Pulmonary artery endothelial cell (primary cell): ENCODE data around the gene BSND. TPM values are rescaled to one million over a fixed set of nuclear protein-coding genes. Genes with fewer than 3 reads are reported as not detected.

Experiments
- DNase-seq: peaks from one replicate; pipeline ENCODE4 v3.0.0-alpha.2; 2011; ENCODE audit warnings: low read depth, low spot score
- total RNA-seq: library from RNA; depleted of rRNA; stranded (reverse); fragments of >200 nt; gene quantifications from 2 replicates; pipeline ENCODE4 v1.2.3, GENCODE V29; 2014

The BSND gene
- total RNA-seq, 1 donor from 2014 or later, result not detected

DNA sequence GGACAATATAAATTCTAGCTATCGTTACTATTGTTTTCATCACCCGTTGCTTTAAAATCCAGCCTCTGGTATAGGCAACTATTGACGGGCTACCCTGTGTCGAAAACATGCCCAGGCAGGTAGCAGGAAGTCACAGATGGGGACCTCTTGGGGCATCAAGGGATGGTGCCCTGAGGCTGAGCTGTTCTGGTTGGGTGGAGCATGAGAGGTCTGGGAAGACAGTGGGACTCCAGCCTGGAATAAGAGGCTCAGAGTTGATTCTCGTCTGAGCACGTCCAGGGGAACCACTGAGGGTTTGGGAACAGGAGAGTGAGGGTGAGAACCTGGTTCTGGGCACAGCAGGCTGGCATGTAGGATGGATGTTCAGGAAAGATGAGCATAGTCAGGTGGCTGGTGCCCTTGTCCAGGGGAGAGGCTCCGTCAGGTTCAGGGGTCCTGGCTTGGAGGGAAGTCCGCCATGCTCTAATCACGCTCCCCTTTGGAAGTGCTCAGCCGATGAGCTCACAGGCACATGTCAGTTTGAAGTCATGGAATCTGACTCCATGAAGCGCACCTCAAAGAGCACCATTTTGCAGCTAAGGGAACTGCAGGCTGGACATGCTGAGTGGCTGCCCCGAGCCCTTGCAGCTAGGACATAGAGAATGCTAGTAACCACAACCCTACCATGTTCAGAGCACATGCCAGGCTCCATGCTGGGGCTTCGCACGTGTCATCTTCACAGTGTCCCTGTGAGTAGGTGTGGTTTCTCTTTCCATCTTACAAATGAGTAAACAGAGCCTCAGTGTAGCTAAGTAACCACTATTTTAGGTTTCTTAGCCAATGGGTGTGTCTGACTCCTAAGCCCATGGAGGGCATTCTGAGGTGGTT lies 61.6 kb downstream of the BSND start:
- no peak for DNase-seq

- no peak for DNase-seq
These were observed 62.4 kb downstream of the BSND start for GRCh38 chr1:55061000-55061705.

Other genes starting within 250 kb of the BSND start
- 3.2 and 4.2 TPM in 2 replicates for gene PARS2, start 234.4 kb upstream of the BSND start, total RNA-seq
- not detected in 2 replicates for gene TTC22, start 197.6 kb upstream of the BSND start, total RNA-seq
- gene DHCR24, start 111.7 kb upstream of the BSND start, total RNA-seq, result 126 and 212 TPM in 2 replicates
- not detected in 2 replicates for gene TMEM61, start 18.3 kb upstream of the BSND start, total RNA-seq
- 0.07 TPM in 2 replicates for gene PCSK9, start 40.6 kb downstream of the BSND start, total RNA-seq
- 39.1 and 49.2 TPM in 2 replicates for gene USP24, start 216.4 kb downstream of the BSND start, total RNA-seq